ENCODE measurements around the gene C13orf46. TPM values are rescaled to one million over a fixed set of nuclear protein-coding genes. Genes with fewer than 3 reads are reported as not detected.
A peak's percentile ranks its signal among the peaks of the same experiment; 100 is the strongest.

C13orf46 gene
- total and polyA plus RNA-seq, 2 experiments from 2014 or later = 1.7 TPM; not detected in 1

DNA sequence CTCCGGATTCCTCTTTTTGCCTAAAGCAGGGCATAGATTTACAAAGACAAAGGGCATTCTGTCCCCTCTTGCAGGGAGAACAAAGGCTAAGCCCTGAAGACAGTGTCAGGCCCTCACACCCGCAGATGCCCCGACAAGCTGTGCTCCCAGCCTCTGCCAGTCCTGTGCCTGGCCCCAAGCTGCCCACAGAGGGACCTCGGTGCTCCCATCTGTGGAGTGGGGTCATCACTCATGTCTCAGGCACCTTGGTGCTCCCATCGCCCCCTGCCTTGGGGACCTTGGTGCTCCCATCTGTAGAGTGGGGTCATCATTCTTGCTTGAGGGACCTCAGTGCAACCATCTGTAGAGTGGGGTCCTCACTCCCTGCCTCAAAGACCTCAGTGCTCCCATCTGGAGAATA lies 24.3 kb downstream of the C13orf46 start:
- in situ Hi-C loops (cut with MboI) = no loop called here
- Histone ChIP-seq H3K4me2 (ENCODE audit: unreplicated experiment) (no peak overlapping the region), H3K27ac (no peak overlapping the region), H3K9me3 (ENCODE audit: low read depth) (no peaks in the 10 kb centered on the region), H3F3A (ENCODE audit: insufficient read depth) (no peaks in the 10 kb centered on the region), H3K9ac (no peak overlapping the region), H3K4me3 (no peak overlapping the region), H3K27me3 (replicated peaks; ENCODE audit: insufficient read depth) (no peaks in the 10 kb centered on the region), H3K4me1 (ENCODE audit: insufficient read depth) (peaks cover 8% of the 10 kb centered on the region), H2AFZ (no peak overlapping the region), H3K36me3 (ENCODE audit: low read depth) (no peaks in the 10 kb centered on the region), H3K9me2 (ENCODE audit: insufficient read depth) (no peaks in the 10 kb centered on the region), H4K20me1 (ENCODE audit: insufficient read depth) (no peaks in the 10 kb centered on the region), H3K79me2 (ENCODE audit: insufficient read depth) (no peaks in the 10 kb centered on the region)
- 82 to 90% methylated on average over 5 of the region's 5 CpGs for WGBS, 2 experiments (ENCODE audit: low coverage in 1 of 2, low lambda C conversion rate in 2 of 2, missing lambda C conversion rate in 2 of 2)
- no peak for TF ChIP-seq EZH2 (IDR thresholded peaks at IDR 0.05; ENCODE audit: insufficient read depth, poor library complexity, severe bottlenecking)
- no peak for TF ChIP-seq EZH2phosphoT487 (IDR thresholded peaks at IDR 0.05; ENCODE audit: insufficient read depth, low read depth)
- DNase-seq = no peak

DNA sequence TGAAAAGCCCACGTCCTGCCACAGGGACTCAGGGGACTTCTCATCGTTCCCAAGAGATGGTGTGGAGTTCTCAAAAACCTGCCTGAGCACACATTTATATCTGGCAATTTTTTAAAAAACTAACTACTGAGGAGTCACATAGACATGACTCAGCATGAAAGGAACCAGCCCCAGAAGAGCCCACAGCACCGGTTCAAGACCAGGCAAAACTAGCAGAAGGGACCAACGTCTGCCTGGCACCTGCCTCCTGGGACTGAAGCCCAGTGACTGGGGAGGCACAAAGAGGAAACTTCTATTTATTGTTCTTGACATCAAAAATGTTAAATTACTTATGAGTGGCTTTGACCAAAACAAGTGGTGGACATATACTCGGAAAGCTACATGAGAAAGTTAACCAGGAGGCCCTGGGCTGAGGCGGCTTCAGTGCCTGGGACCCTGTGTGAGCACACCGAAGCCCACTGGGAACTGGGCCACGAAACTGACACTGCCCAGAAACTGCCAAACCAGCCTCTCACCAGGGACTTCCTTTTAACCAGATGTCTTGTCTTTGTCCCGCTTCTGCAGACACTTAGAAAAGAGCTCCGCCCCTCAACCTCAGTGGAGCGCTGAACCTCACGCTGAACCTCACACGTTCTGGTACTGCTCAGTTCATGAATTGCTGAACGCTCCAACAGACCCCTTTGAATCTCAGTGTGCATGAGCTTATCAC lies 25.7 kb downstream of the C13orf46 start:
- H3K4me2 ChIP-seq (ENCODE audit: unreplicated experiment) = no peak overlapping the region
- no peaks in the 10 kb centered on the region for H3F3A ChIP-seq (ENCODE audit: insufficient read depth)
- no peak overlapping the region for H2AFZ ChIP-seq
- no peaks in the 10 kb centered on the region for H3K27me3 ChIP-seq (replicated peaks; ENCODE audit: insufficient read depth)
- no peaks in the 10 kb centered on the region for H3K4me1 ChIP-seq (ENCODE audit: insufficient read depth)
- in situ Hi-C loops (cut with MboI) = no loop called here
- no peak overlapping the region for H3K9ac ChIP-seq
- 60 to 63% methylated on average over 14 of the region's 14 CpGs for WGBS, 2 experiments (ENCODE audit: low coverage in 1 of 2, low lambda C conversion rate in 2 of 2, missing lambda C conversion rate in 2 of 2)
- H3K4me3 ChIP-seq = no peak overlapping the region
- no peaks in the 10 kb centered on the region for H3K9me3 ChIP-seq (ENCODE audit: low read depth)
- no peaks in the 10 kb centered on the region for H4K20me1 ChIP-seq (ENCODE audit: insufficient read depth)
- no peak for TF ChIP-seq EZH2 (IDR thresholded peaks at IDR 0.05; ENCODE audit: insufficient read depth, poor library complexity, severe bottlenecking)
- no peak for TF ChIP-seq EZH2phosphoT487 (IDR thresholded peaks at IDR 0.05; ENCODE audit: insufficient read depth, low read depth)
- DNase-seq = peak; percentile 47
- H3K27ac ChIP-seq = no peak overlapping the region
- H3K36me3 ChIP-seq (ENCODE audit: low read depth) = no peaks in the 10 kb centered on the region
- no peaks in the 10 kb centered on the region for H3K79me2 ChIP-seq (ENCODE audit: insufficient read depth)
- H3K9me2 ChIP-seq (ENCODE audit: insufficient read depth) = no peaks in the 10 kb centered on the region

GRCh38 chr13:113947311-113948033 lies 26.4 kb downstream of the C13orf46 start:
- H2AFZ ChIP-seq = no peak overlapping the region
- H4K20me1 ChIP-seq (ENCODE audit: insufficient read depth) = no peaks in the 10 kb centered on the region
- H3K9ac ChIP-seq = no peak overlapping the region
- no peaks in the 10 kb centered on the region for H3K79me2 ChIP-seq (ENCODE audit: insufficient read depth)
- H3K4me2 ChIP-seq (ENCODE audit: unreplicated experiment) = no peak overlapping the region
- H3K9me3 ChIP-seq (ENCODE audit: low read depth) = no peaks in the 10 kb centered on the region
- in situ Hi-C loops (cut with MboI) = no loop called here
- H3F3A ChIP-seq (ENCODE audit: insufficient read depth) = no peaks in the 10 kb centered on the region
- peak; percentile 76 for DNase-seq
- H3K27ac ChIP-seq = no peak overlapping the region
- no peak overlapping the region for H3K4me3 ChIP-seq
- no peaks in the 10 kb centered on the region for H3K9me2 ChIP-seq (ENCODE audit: insufficient read depth)
- 71 to 77% methylated on average over 17 of the region's 17 CpGs for WGBS, 2 experiments (ENCODE audit: low coverage in 1 of 2, low lambda C conversion rate in 2 of 2, missing lambda C conversion rate in 2 of 2)
- no peak for TF ChIP-seq EZH2phosphoT487 (IDR thresholded peaks at IDR 0.05; ENCODE audit: insufficient read depth, low read depth)
- no peak for TF ChIP-seq EZH2 (IDR thresholded peaks at IDR 0.05; ENCODE audit: insufficient read depth, poor library complexity, severe bottlenecking)
- no peaks in the 10 kb centered on the region for H3K27me3 ChIP-seq (replicated peaks; ENCODE audit: insufficient read depth)
- no peaks in the 10 kb centered on the region for H3K36me3 ChIP-seq (ENCODE audit: low read depth)
- H3K4me1 ChIP-seq (ENCODE audit: insufficient read depth) = no peaks in the 10 kb centered on the region

DNA sequence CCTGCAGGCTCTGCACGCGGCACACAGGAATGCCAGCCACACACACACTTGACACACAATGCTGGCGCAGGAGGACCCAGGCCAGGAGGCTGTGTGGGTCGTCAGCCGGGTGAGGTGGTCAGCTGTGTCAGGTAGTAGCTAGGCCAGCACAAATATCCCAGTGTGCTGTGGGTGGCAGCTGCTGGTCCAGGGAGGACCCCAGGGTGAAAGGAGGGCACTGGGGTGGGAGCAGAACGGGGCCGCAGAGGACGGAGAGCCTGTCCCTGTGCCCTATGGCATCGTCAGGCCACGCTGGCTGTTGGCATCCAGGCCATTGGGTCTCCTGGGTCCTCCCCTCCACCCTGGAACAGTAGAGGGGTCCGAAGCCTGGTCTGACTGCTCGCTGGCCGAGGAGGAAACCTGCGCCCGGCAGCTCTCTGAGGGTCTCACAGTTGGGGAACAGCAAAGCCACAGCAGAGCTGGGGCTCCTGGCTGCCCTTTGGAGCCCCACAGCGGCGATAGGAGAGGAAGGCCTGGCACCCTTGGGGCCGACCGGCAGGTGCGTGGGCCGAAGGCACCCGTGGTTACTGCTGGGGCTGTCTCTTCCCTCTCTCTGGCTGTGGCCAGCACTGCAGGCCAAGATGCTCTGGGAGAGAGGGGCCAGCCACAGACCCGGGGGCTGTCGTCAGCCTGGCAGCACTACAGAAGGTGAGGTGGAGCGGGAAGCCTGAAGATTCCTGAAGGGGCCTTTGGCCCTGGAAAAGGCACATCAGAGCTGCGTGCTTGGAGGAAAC lies 27.3 kb downstream of the C13orf46 start:
- no peak overlapping the region for H3K4me2 ChIP-seq (ENCODE audit: unreplicated experiment)
- H3K27me3 ChIP-seq (replicated peaks; ENCODE audit: insufficient read depth) = no peaks in the 10 kb centered on the region
- WGBS, 2 experiments (ENCODE audit: low coverage in 1 of 2, low lambda C conversion rate in 2 of 2, missing lambda C conversion rate in 2 of 2) = 82% methylated on average over 26 of the region's 26 CpGs
- H3K4me1 ChIP-seq (ENCODE audit: insufficient read depth) = no peaks in the 10 kb centered on the region
- in situ Hi-C loops (cut with MboI) = no loop called here
- H3K9me2 ChIP-seq (ENCODE audit: insufficient read depth) = no peaks in the 10 kb centered on the region
- H3K79me2 ChIP-seq (ENCODE audit: insufficient read depth) = no peaks in the 10 kb centered on the region
- no peaks in the 10 kb centered on the region for H3K9me3 ChIP-seq (ENCODE audit: low read depth)
- H3K27ac ChIP-seq = no peak overlapping the region
- H3K4me3 ChIP-seq = no peak overlapping the region
- TF ChIP-seq EZH2phosphoT487 (IDR thresholded peaks at IDR 0.05; ENCODE audit: insufficient read depth, low read depth) = no peak
- no peak for TF ChIP-seq EZH2 (IDR thresholded peaks at IDR 0.05; ENCODE audit: insufficient read depth, poor library complexity, severe bottlenecking)
- H2AFZ ChIP-seq = no peak overlapping the region
- no peak for DNase-seq
- H4K20me1 ChIP-seq (ENCODE audit: insufficient read depth) = no peaks in the 10 kb centered on the region
- H3K36me3 ChIP-seq (ENCODE audit: low read depth) = no peaks in the 10 kb centered on the region
- no peaks in the 10 kb centered on the region for H3F3A ChIP-seq (ENCODE audit: insufficient read depth)
- no peak overlapping the region for H3K9ac ChIP-seq
